Kidney (tissue), 14 donors: ENCODE results near the gene SYNGR2. TPM values are rescaled to one million over a fixed set of nuclear protein-coding genes. Genes with fewer than 3 reads are reported as not detected.

Experiments used
- DNase-seq, 5 donors: peaks; one replicate each; pipeline ENCODE4 v3.0.0-alpha.2; 2013 to 2020
- FAIRE-seq: peaks from 2 replicates; lab custom pipeline; 2012; peaks lifted over from hg19 to GRCh38; lab: Jason Lieb, UNC
- H3K27ac ChIP-seq, 2 donors: one replicate each; pipeline ENCODE4 v1.7.0; 2013; ENCODE audit warnings: low read depth in 2 of 2, low read length in 2 of 2, inconsistent platforms in 1 of 2
- H3K27me3 ChIP-seq: one replicate; pipeline ENCODE4 v1.7.1; 2013; ENCODE audit warnings: low read length, inconsistent platforms; ENCODE audit not compliant: control insufficient read depth, insufficient read depth
- H3K36me3 ChIP-seq, 3 donors: one replicate each; pipeline versions ENCODE4 v1.7.0 to v1.7.1; 2013; ENCODE audit warnings: low read length in 3 of 3, control low read depth in 1 of 3, inconsistent platforms in 1 of 3; ENCODE audit not compliant: insufficient read depth in 3 of 3, control insufficient read depth in 2 of 3
- H3K4me1 ChIP-seq, 3 donors: one replicate each; pipeline versions ENCODE4 v1.7.0 to v1.7.1; 2013; ENCODE audit warnings: low read length in 3 of 3, inconsistent platforms in 1 of 3, low read depth in 1 of 3; ENCODE audit not compliant: control insufficient read depth in 2 of 3, insufficient read depth in 2 of 3
- H3K4me3 ChIP-seq, 3 donors: one replicate each; pipeline versions ENCODE4 v1.7.0 to v1.8.1; 2013; ENCODE audit warnings: low read length in 3 of 3, control low read depth in 1 of 3, inconsistent platforms in 1 of 3
- H3K9ac ChIP-seq, 3 donors: one replicate each; pipeline versions ENCODE4 v1.7.0 to v1.7.1; 2013; ENCODE audit warnings: low read length in 3 of 3, control low read depth in 1 of 3, inconsistent platforms in 1 of 3
- H3K9me3 ChIP-seq, 3 donors: one replicate each; pipeline versions ENCODE4 v1.7.0 to v1.7.1; 2013; ENCODE audit warnings: low read length in 3 of 3, control low read depth in 1 of 3, inconsistent platforms in 1 of 3; ENCODE audit not compliant: control insufficient read depth in 2 of 3, insufficient read depth in 1 of 3
- CTCF ChIP-seq: IDR thresholded peaks from 3 replicates; pipeline ENCODE4 v1.5.1; 2012; ENCODE audit warnings: mild to moderate bottlenecking, moderate library complexity, borderline replicate concordance; ENCODE audit not compliant: insufficient read depth; ENCODE audit errors: extremely low read depth
- intact Hi-C: fragments of 100-400 bp; cut with DNase I; formaldehyde crosslinking; loops from one replicate; pipeline ENCODE4 v1.11.1; 2022
- polyA plus RNA-seq: library from polyadenylated mRNA; stranded (reverse); fragments of 350-450 nt; fragmentation: Illumina TruSeq; extraction: RNeasy Lipid Tissue Mini Kit (QIAGEN cat#74804); gene quantifications from one replicate; pipeline ENCODE4 v1.2.3, GENCODE V29; 2014; ENCODE audit warnings: low read depth, low replicate concordance; ENCODE audit not compliant: insufficient read depth
- total RNA-seq: library from RNA; stranded (reverse); fragmentation: NEBNext Ultra II Directional; extraction: Animal tissue kit (Norgen Biotek cat#: 25700); gene quantifications from one replicate; pipeline ENCODE4 v1.2.1, GENCODE V29; 2021
- donor health status: control.
- donor health status: control.
- donor health status: control.
- donor health status: control.
- donor health status: control.
- donor health status: DM: yes; HTN: yes; CAD: no.
- donor health status: Normal renal cell carcinoma (clear cell type).

The SYNGR2 gene
- total and polyA plus RNA-seq, 2 donors from 2014 or later: 149 to 165 TPM

DNA sequence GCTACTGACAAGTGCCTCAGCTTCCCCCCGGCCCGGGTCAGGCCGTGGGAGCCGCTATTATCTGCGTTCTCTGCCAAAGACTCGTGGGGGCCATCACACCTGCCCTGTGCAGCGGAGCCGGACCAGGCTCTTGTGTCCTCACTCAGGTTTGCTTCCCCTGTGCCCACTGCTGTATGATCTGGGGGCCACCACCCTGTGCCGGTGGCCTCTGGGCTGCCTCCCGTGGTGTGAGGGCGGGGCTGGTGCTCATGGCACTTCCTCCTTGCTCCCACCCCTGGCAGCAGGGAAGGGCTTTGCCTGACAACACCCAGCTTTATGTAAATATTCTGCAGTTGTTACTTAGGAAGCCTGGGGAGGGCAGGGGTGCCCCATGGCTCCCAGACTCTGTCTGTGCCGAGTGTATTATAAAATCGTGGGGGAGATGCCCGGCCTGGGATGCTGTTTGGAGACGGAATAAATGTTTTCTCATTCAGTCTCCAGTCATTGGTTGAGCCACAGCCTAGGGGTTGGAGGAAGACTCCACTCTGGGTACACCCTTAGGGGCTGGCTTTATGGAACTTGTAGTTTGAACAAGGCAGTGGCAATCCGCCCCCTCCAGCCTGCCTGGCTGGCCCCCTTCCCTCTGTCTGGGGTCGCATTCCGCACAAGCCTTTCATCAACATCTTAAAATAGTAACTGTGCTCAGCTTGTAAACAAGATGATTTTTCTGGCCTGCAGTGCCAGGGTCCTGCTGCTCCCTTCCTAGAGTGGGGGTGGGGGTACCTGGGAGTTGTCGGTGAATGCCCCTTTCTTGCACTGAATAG, 4.1 kb downstream of the SYNGR2 start:
- intact Hi-C loops: loop anchor here (10.0 kb wide), 1 partner anchor 58 kb away; no protein-coding TSS in a partner anchor
- FAIRE-seq: no peak
- no peaks in the 10 kb centered on the region for H3K9me3 ChIP-seq
- peak overlapping the region; percentile 2 to 20 for H3K27ac ChIP-seq
- H3K4me1 ChIP-seq: peaks cover 0 to 46% (median 40%) of the 10 kb centered on the region in 3 donors
- no peak overlapping the region for H3K9ac ChIP-seq
- DNase-seq: peak in 2 of 5 donors; percentile 66 to 87
- no peak for TF ChIP-seq CTCF
- no peaks in the 10 kb centered on the region for H3K27me3 ChIP-seq
- peaks cover 0 to 3% (median 0%) of the 10 kb centered on the region in 3 donors for H3K36me3 ChIP-seq
- H3K4me3 ChIP-seq: no peak overlapping the region

GRCh38 chr17:78173097-78173715, 4.8 kb downstream of the SYNGR2 start:
- H3K27ac ChIP-seq: peak overlapping the region; percentile 2 to 20
- DNase-seq (no peak), FAIRE-seq (no peak)
- H3K9me3 ChIP-seq: no peaks in the 10 kb centered on the region
- TF ChIP-seq CTCF: no peak
- H3K9ac ChIP-seq: no peak overlapping the region
- H3K27me3 ChIP-seq: no peaks in the 10 kb centered on the region
- H3K4me3 ChIP-seq: no peak overlapping the region
- intact Hi-C loops: loop anchor here (10.0 kb wide), 1 partner anchor 58 kb away; no protein-coding TSS in a partner anchor
- H3K36me3 ChIP-seq: peaks cover 0 to 3% (median 0%) of the 10 kb centered on the region in 3 donors
- peaks cover 0 to 42% (median 40%) of the 10 kb centered on the region in 3 donors for H3K4me1 ChIP-seq

- Histone ChIP-seq H3K9ac (no peak overlapping the region), H3K36me3 (peaks cover 0 to 3% (median 0%) of the 10 kb centered on the region in 3 donors), H3K27me3 (no peaks in the 10 kb centered on the region), H3K27ac (peak overlapping the region; percentile 85 to 87), H3K4me1 (peaks cover 0 to 47% (median 40%) of the 10 kb centered on the region in 3 donors), H3K9me3 (no peaks in the 10 kb centered on the region), H3K4me3 (no peak overlapping the region)
- FAIRE-seq (no peak), DNase-seq (peak in 1 of 5 donors; percentile 96)
- TF ChIP-seq CTCF: peak; percentile 77
- intact Hi-C loops: loop anchor here (10.0 kb wide), 1 partner anchor 60 kb away; no protein-coding TSS in a partner anchor
Observed at GRCh38 chr17:78174346-78174869, 6.0 kb downstream of the SYNGR2 start.
